Breast epithelium (tissue), 4 donors: ENCODE results near the gene RAD51. TPM values are rescaled to one million over a fixed set of nuclear protein-coding genes. Genes with fewer than 3 reads are reported as not detected.

ENCODE experiments used
- DNase-seq, 2 donors: peaks; one replicate each; pipeline ENCODE4 v3.0.0-alpha.2; 2019; ENCODE audit warnings: low spot score in 2 of 2
- H3K27ac ChIP-seq, 2 donors: fragments of 200-600 bp; sonication (generic) in 1 of 2; one replicate each; pipeline ENCODE4 v1.5.1; 2016 to 2019; ENCODE audit warnings: mild to moderate bottlenecking in 1 of 2
- H3K27me3 ChIP-seq, 2 donors: fragments of 200-600 bp; sonication (generic) in 1 of 2; one replicate each; pipeline versions ENCODE4 v1.5.1 to v1.6.0; 2017 to 2019; ENCODE audit warnings: control low read depth in 1 of 2, mild to moderate bottlenecking in 1 of 2
- H3K36me3 ChIP-seq: fragments of 200-600 bp; one replicate; pipeline ENCODE4 v1.5.1; 2019
- H3K4me1 ChIP-seq, 2 donors: fragments of 200-600 bp; sonication (generic); one replicate each; pipeline ENCODE4 v1.5.1; 2016 to 2019; ENCODE audit warnings: control low read depth in 1 of 2
- H3K4me3 ChIP-seq, 3 donors: fragments of 200-600 bp; sonication (generic); 1 replicate in 2 of 3; 2 replicates in 1 of 3; pipeline ENCODE4 v1.5.1; 2016 to 2019; ENCODE audit warnings: mild to moderate bottlenecking in 3 of 3, moderate library complexity in 2 of 3
- H3K9me3 ChIP-seq, 2 donors: fragments of 200-600 bp; sonication (generic) in 1 of 2; one replicate each; pipeline ENCODE4 v1.5.1; 2016 to 2019; ENCODE audit warnings: control low read depth in 1 of 2
- POLR2A ChIP-seq: fragments of 450-650 bp; IDR thresholded peaks from one replicate; pipeline ENCODE4 v1.6.1; 2016; ENCODE audit warnings: antibody characterized with exemption, mild to moderate bottlenecking, moderate library complexity
- POLR2AphosphoS5 ChIP-seq, 3 donors: sonication (generic); formaldehyde crosslinking; IDR thresholded peaks; one replicate each; pipeline ENCODE4 v1.6.1; 2017; ENCODE audit warnings: antibody characterized with exemption in 3 of 3
- intact Hi-C: fragments of 100-400 bp; cut with DNase I; formaldehyde crosslinking; loops from one replicate; pipeline ENCODE4 v1.15.1; 2023; ENCODE audit warnings: low total_unique reads
- total RNA-seq, 3 donors: library from RNA; depleted of rRNA; stranded (reverse); fragments of >200 nt; gene quantifications; one replicate each; pipeline ENCODE4 v1.1.0, GENCODE V29; 2016
- TF ChIP-seq, protein P1 (sequence below), 3 donors: fragments of 450-650 bp; IDR thresholded peaks; one replicate each; pipeline ENCODE4 v1.5.1; 2016 to 2017; ENCODE audit warnings: antibody characterized with exemption in 3 of 3, mild to moderate bottlenecking in 3 of 3, moderate library complexity in 3 of 3

Gene RAD51
- total RNA-seq, 3 donors from 2014 or later, result 0.44 TPM; not detected in 2

DNA sequence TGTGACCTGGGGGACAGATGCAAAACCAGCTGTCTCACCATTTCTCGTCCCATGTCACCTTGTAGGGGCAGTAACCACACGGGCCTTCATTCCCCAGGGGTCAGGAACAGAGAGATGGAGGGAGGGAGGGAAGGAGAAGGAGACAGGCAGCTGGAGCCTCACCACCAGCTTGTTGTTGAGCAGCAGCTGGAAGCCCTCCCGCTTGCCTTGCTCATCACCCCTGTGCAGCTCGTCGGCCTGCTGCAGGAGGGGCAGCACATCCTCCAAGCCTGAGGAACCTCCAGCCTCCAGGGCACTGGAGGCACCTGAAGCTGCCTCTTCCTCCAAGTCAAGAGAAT lies 49.8 kb downstream of the RAD51 start:
- Histone ChIP-seq H3K36me3 (peaks cover 4% of the 10 kb centered on the region), H3K9me3 (no peaks in the 10 kb centered on the region), H3K4me1 (no peaks in the 10 kb centered on the region), H3K4me3 (no peak overlapping the region), H3K27me3 (no peaks in the 10 kb centered on the region), H3K27ac (no peak overlapping the region)
- TF ChIP-seq POLR2AphosphoS5 (IDR thresholded peaks at IDR 0.05), result no peak
- TF ChIP-seq, protein P1, sequence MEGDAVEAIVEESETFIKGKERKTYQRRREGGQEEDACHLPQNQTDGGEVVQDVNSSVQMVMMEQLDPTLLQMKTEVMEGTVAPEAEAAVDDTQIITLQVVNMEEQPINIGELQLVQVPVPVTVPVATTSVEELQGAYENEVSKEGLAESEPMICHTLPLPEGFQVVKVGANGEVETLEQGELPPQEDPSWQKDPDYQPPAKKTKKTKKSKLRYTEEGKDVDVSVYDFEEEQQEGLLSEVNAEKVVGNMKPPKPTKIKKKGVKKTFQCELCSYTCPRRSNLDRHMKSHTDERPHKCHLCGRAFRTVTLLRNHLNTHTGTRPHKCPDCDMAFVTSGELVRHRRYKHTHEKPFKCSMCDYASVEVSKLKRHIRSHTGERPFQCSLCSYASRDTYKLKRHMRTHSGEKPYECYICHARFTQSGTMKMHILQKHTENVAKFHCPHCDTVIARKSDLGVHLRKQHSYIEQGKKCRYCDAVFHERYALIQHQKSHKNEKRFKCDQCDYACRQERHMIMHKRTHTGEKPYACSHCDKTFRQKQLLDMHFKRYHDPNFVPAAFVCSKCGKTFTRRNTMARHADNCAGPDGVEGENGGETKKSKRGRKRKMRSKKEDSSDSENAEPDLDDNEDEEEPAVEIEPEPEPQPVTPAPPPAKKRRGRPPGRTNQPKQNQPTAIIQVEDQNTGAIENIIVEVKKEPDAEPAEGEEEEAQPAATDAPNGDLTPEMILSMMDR (IDR thresholded peaks at IDR 0.05), result no peak
- TF ChIP-seq POLR2A, result no peak
- intact Hi-C loops, result no loop called here
- DNase-seq, result no peak

GRCh38 chr15:40746916-40747418 lies 52.0 kb downstream of the RAD51 start:
- no peaks in the 10 kb centered on the region for H3K9me3 ChIP-seq
- no peak for DNase-seq
- H3K27ac ChIP-seq, result no peak overlapping the region
- H3K36me3 ChIP-seq, result no peaks in the 10 kb centered on the region
- H3K4me3 ChIP-seq, result no peak overlapping the region
- TF ChIP-seq, protein P1 (IDR thresholded peaks at IDR 0.05), result no peak
- TF ChIP-seq POLR2A (no peak), POLR2AphosphoS5 (IDR thresholded peaks at IDR 0.05) (no peak)
- H3K27me3 ChIP-seq, result no peaks in the 10 kb centered on the region
- no peaks in the 10 kb centered on the region for H3K4me1 ChIP-seq
- intact Hi-C loops, result no loop called here

DNA sequence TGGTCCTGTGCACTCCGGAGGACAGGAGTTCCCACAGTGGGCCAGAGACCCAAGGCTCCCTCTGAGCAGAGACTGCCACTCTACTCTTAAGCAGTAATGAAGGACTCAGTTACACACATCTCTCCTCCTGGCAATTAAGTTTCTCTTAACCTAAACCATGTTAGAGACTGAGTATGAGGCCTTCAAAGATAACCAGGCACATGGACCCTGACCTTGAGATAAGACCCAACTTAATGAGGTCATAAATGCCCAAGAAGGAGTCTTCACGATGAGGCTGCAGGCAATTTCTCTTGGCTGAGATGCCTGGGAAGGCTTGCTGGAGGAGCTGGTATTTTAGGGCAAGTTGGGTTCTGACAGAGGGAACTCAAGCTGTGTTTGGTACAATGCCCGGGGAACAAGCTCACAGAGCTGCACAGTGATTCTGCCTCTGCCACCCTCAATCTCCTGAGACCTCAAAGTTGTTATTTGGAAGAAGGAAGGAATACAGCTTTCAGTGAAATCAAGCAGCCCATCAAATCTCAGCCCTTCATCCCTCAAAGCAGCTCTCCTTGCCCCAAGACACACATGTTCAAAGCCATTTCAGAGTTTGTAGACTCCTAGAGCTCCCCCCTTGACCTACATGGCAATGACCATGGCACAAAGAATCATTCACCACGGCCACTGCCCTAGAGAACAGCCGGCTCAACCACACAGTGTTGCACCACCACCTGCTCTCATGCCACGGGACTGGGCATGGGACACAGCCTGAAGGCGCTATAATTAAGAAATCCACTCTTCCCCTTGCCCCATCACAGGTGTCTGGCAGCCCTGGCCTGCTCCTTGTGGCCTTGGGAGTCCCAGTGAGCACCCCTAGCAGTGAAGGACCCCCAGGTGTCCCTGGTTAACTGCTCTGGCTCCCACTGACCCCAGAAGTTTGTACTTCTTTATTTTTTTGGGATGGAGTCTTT lies 53.0 kb downstream of the RAD51 start:
- Histone ChIP-seq H3K27me3 (no peaks in the 10 kb centered on the region), H3K4me3 (no peak overlapping the region), H3K4me1 (no peaks in the 10 kb centered on the region), H3K9me3 (no peaks in the 10 kb centered on the region), H3K36me3 (no peaks in the 10 kb centered on the region), H3K27ac (no peak overlapping the region)
- intact Hi-C loops, result no loop called here
- TF ChIP-seq POLR2AphosphoS5 (IDR thresholded peaks at IDR 0.05) (no peak), POLR2A (no peak)
- TF ChIP-seq, protein P1 (IDR thresholded peaks at IDR 0.05), result no peak
- no peak for DNase-seq

- no peaks in the 10 kb centered on the region for H3K36me3 ChIP-seq
- H3K27ac ChIP-seq, result no peak overlapping the region
- no peak overlapping the region for H3K4me3 ChIP-seq
- no peaks in the 10 kb centered on the region for H3K27me3 ChIP-seq
- H3K9me3 ChIP-seq, result no peaks in the 10 kb centered on the region
- TF ChIP-seq, protein P1 (IDR thresholded peaks at IDR 0.05), result no peak
- no peak for TF ChIP-seq POLR2AphosphoS5 (IDR thresholded peaks at IDR 0.05)
- TF ChIP-seq POLR2A, result no peak
- intact Hi-C loops, result no loop called here
- DNase-seq, result no peak
- no peaks in the 10 kb centered on the region for H3K4me1 ChIP-seq
Measured at GRCh38 chr15:40749151-40749630, 54.2 kb downstream of the RAD51 start.

- Histone ChIP-seq H3K27ac (no peak overlapping the region), H3K27me3 (no peaks in the 10 kb centered on the region), H3K9me3 (no peaks in the 10 kb centered on the region), H3K36me3 (no peaks in the 10 kb centered on the region), H3K4me3 (no peak overlapping the region), H3K4me1 (no peaks in the 10 kb centered on the region)
- intact Hi-C loops, result no loop called here
- DNase-seq, result no peak
- TF ChIP-seq POLR2AphosphoS5 (IDR thresholded peaks at IDR 0.05), result no peak
- TF ChIP-seq, protein P1 (IDR thresholded peaks at IDR 0.05), result no peak
- TF ChIP-seq POLR2A, result no peak
Measured at GRCh38 chr15:40750885-40751284, 55.9 kb downstream of the RAD51 start.
